GM12878 (cell line): ENCODE results near the gene TRAF3IP1. TPM values are rescaled to one million over a fixed set of nuclear protein-coding genes. Genes with fewer than 3 reads are reported as not detected.

Source experiments
- CBFB ChIP-seq: IDR thresholded peaks from 2 replicates; pipeline ENCODE4 v1.6.1; 2016; ENCODE audit warnings: antibody characterized with exemption, low read depth
- CUX1 ChIP-seq: IDR thresholded peaks from 2 replicates; pipeline ENCODE4 v1.6.1; 2012; ENCODE audit warnings: improper control_type of control experiment, low read depth, low read length; ENCODE audit not compliant: insufficient replicate concordance
- HCFC1 ChIP-seq: fragments of 150-350 bp; IDR thresholded peaks from 2 replicates; pipeline ENCODE4 v1.6.1; 2014; ENCODE audit warnings: low read length
- IRF4 ChIP-seq: IDR thresholded peaks from 2 replicates; pipeline ENCODE4 v1.6.1; 2011; ENCODE audit warnings: low read depth, low read length
- MLLT1 ChIP-seq: fragments of 450-650 bp; IDR thresholded peaks from 2 replicates; pipeline ENCODE4 v1.6.1; 2016; ENCODE audit warnings: mild to moderate bottlenecking
- NFIC ChIP-seq: IDR thresholded peaks from 2 replicates; pipeline ENCODE4 v1.6.1; 2012; ENCODE audit warnings: low read depth, mild to moderate bottlenecking, inconsistent platforms, low read length, moderate library complexity
- NFYB ChIP-seq: IDR thresholded peaks from 2 replicates; pipeline ENCODE4 v1.6.1; 2011; ENCODE audit warnings: low read depth, mild to moderate bottlenecking, low read length, improper control_type of control experiment, moderate library complexity; ENCODE audit not compliant: insufficient read depth
- POLR2AphosphoS5 ChIP-seq: IDR thresholded peaks from 2 replicates; pipeline ENCODE4 v1.6.1; 2011; ENCODE audit warnings: mild to moderate bottlenecking, low read length, inconsistent platforms
- REST ChIP-seq: IDR thresholded peaks from 2 replicates; pipeline ENCODE4 v1.6.1; 2012; ENCODE audit warnings: mild to moderate bottlenecking, low read depth, low read length
- ZBED1 ChIP-seq: IDR thresholded peaks from 2 replicates; pipeline ENCODE4 v1.6.1; 2016; ENCODE audit warnings: borderline replicate concordance
- polyA plus RNA-seq, 11 experiments: library from polyadenylated mRNA; depleted of rRNA in 4 of 11; unstranded in 6 of 11; stranded (reverse) in 5 of 11; fragments of >200 nt; fragmentation: Nextera tagmentation in 4 of 11; fragmentation: Illumina TruSeq in 1 of 11; extraction: Ambion mirVana in 4 of 11; extraction: Trizol in 1 of 11; gene quantifications; 1 replicate in 1 of 11; 2 replicates in 10 of 11; pipeline versions ENCODE4 v1.2.1 to v1.2.3, GENCODE V29; 2011 to 2016; ENCODE audit warnings: inconsistent platforms in 2 of 11, missing spikeins in 2 of 11, low read depth in 1 of 11
- total RNA-seq, 4 experiments: library from RNA; depleted of rRNA in 3 of 4; stranded (reverse); fragments of >200 nt in 3 of 4; fragmentation: Illumina TruSeq in 1 of 4; extraction: Trizol in 1 of 4; gene quantifications; 2 replicates each; pipeline versions ENCODE4 v1.2.1 to v1.2.3, GENCODE V29; 2013 to 2021

Gene TRAF3IP1
- total and polyA plus RNA-seq, 10 of the 15 experiments (the other 5 are each of a cell fraction or from before 2014, with no cell fraction given), result 1.6 to 7.5 (median 3.6) TPM

- TF ChIP-seq REST (no peak), POLR2AphosphoS5 (no peak), NFIC (no peak), NFYB (no peak), CBFB (no peak), HCFC1 (no peak), IRF4 (no peak), CUX1 (no peak), MLLT1 (no peak), ZBED1 (no peak)
Measured at GRCh38 chr2:238341536-238341935, 21.2 kb downstream of the TRAF3IP1 start (continued).
